Measurements from ENCODE around the gene GALT.

GALT gene

DNA sequence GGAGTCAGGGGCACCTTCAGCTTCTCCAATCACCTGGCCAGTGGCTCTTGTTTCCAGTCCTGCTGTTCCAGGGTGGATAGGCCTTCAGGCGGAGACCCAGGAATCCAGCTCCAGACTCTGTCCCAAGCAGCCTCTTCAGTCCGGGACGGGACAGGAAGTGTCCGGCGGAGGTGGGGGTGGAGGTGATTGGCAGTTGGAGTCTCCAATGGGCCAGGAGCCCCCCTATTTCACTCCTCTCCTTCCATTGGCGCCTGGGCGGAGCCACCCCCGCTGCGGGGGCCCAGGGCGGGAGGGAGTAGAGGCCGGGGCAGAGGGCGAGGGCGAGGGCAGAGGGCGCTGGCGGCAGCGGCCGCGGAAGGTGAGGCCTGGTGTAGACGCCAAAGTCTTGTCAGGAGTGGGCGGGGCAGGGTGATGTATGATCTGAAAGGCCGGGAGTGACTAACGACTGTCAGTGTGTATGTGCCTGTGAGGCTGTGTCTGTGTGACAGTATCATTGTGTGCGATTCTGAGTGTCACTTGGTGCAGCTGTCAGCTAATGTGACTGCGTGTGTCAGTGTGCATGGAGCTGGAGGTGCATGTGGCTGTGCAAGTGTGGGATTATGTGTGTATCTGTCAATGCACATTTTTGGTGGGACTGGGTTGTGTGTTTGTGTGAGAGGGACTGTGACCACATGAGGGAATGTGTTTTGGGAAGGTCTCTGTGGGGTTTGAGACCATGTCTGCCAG lies 5.6 kb downstream of the GALT start, which contains the start of gene IL11RA:
Gene IL11RA (plus strand): TSS at position 310 of the 726 bp plus-strand sequence. CDS start 3,033 bp downstream, outside the sequence.
- peak in 1 of 3 donors; percentile 29 for DNase-seq (ENCODE audit: low read depth in 3 of 3, low spot score in 1 of 3)

- DNase-seq (ENCODE audit: low read depth in 3 of 3, low spot score in 1 of 3): no peak
Measured at GRCh38 chr9:34652602-34653000, 6.1 kb downstream of the GALT start.

- no peak for DNase-seq (ENCODE audit: low read depth in 3 of 3, low spot score in 1 of 3)
Measured at GRCh38 chr9:34653151-34654072, 6.9 kb downstream of the GALT start.

- DNase-seq (ENCODE audit: low read depth in 3 of 3, low spot score in 1 of 3): no peak
Measured at GRCh38 chr9:34654323-34655051, 8.0 kb downstream of the GALT start.

GRCh38 chr9:34655394-34655793 lies 8.9 kb downstream of the GALT start:
- no peak for DNase-seq (ENCODE audit: low read depth in 3 of 3, low spot score in 1 of 3)

DNA sequence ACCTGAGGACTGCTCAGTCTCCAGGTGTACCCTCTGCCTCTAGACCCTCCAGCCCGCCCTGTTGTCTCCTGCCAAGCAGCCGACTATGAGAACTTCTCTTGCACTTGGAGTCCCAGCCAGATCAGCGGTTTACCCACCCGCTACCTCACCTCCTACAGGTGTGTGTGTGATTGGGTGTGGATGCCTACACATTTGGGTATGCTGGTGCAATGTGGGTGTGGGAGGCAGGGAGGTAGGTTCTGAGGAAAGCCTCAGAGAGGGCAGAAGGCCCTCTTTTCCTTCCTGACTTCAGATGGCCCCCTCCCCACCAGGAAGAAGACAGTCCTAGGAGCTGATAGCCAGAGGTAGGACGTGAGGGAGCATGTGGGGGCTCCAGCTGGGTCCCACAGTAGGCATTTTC lies 10.5 kb downstream of the GALT start:
- no peak for DNase-seq (ENCODE audit: low read depth in 3 of 3, low spot score in 1 of 3)

DNA sequence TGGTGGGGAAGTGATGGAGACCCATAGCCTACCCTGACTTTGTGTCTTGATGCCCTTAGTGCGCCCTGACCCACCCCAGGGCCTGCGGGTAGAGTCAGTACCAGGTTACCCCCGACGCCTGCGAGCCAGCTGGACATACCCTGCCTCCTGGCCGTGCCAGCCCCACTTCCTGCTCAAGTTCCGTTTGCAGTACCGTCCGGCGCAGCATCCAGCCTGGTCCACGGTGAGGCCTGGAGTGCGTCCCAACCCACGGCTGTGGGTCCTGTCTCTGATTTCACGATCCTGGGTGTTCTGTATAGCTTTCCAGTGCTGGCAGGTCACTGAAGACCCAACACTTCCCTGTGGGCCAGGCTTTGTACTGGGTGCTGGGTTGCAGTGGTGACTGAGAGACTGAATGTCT lies 12.0 kb downstream of the GALT start:
- DNase-seq (ENCODE audit: low read depth in 3 of 3, low spot score in 1 of 3): no peak

GRCh38 chr9:34659592-34660253 lies 13.2 kb downstream of the GALT start:
- DNase-seq (ENCODE audit: low read depth in 3 of 3, low spot score in 1 of 3): no peak

GRCh38 chr9:34662526-34663302 lies 16.2 kb downstream of the GALT start, which contains the start of gene CCL27:
Gene CCL27, minus strand, starts transcription at chr9:34662657. Its CDS starts 24 bp downstream, at chr9:34662633.
- no peak for DNase-seq (ENCODE audit: low read depth in 3 of 3, low spot score in 1 of 3)

GRCh38 chr9:34663303-34663605 lies 16.8 kb downstream of the GALT start:
- no peak for DNase-seq (ENCODE audit: low read depth in 3 of 3, low spot score in 1 of 3)

DNA sequence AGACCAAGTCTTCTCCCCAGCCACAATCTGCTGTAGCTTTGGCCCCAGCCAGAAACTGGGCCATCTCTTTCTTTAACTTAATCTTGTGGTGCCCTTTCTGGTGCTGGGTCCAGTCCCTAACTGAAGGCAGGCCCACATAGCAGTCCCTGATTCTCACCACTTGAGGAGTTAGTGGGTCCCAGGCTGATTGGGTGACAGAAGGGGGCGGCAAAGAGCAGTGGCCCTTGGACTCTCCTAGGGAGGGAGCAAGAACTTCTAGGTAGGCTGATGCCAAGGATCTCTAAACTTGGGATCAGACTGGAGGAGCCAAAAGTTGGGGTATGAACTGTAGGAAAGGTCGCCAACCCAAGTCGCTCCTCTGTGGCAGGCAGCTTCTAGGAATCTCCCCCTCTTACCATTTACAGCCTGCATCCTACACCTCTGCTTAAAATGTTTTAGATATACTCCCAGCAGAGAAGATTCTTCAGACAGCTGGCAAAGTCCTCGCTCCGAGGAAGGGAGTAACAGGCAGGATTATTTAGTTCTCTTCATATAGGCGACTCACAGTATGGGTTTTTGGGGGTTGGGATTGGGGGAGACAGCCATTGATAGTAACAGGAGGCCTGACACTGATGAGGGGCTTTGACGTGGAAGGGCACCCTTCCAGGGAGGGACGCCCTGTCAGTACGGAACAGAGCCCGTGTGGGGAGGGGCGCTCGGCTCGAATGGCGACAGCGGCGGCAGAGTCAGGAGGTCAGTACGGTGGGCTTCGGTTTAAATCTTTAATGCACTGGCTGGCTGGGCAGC lies 18.0 kb downstream of the GALT start:
- peak; percentile 10 to 70 (median 29) for DNase-seq (ENCODE audit: low read depth in 3 of 3, low spot score in 1 of 3)

GRCh38 chr9:34665067-34665380 lies 18.5 kb downstream of the GALT start:
- DNase-seq (ENCODE audit: low read depth in 3 of 3, low spot score in 1 of 3): no peak

GRCh38 chr9:34665381-34666250 lies 19.1 kb downstream of the GALT start:
- DNase-seq (ENCODE audit: low read depth in 3 of 3, low spot score in 1 of 3): peak; percentile 72 to 83 (median 77)

DNA sequence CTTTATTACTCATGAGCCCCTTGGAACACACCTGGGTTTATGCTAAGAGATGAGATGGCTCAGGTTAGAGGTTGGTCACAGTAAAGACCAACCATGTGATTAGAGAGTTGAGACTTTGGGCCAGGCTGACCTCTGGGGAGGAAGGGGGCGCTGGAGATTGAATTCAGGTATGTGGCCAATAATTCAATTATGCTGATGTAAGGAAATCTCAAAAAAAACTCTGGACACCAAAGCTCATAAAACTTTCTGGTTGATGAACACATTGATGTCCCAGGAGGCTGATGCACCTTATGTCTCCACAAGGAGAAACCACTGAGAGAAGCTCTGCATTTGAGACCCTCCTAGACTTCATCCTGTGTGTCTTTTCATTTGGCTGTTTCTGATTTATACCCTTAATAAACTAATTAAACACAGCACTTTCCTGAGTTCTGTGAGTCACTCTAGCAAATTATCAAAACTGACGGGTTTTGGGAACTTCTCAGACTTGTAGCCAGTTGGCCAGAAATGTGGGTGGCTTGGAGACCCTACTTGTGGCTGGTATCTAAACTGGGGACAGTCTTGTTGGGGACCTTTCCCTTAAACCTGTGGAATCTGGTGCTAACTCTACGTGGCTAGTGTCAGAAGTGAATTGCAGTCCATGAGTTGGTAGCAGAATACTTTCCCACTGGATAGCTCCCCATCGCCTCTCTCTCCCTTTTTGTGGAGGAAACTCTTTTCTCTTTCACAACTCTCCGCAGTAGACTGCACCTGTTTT lies 23.5 kb downstream of the GALT start:
- no peak for DNase-seq (ENCODE audit: low read depth in 3 of 3, low spot score in 1 of 3)

DNA sequence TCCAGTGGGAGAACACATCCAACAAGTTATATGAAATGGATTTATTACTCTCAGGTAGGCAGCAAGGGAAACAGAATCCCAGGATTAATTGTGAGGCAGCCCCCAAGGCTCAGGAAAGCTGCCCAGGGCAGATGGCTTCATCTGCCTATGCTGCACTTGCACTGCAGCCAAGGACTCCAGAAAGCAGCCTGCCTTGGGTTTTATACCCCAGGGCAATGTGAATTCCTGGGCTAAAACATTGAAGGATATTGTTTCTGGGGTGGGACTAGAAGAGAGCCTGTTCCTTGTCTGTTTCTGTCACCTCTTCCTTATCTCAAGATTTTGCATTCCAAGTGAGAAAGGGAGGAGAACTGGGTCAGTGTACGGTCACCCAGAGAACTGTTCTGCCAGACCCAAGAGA lies 24.8 kb downstream of the GALT start:
- no peak for DNase-seq (ENCODE audit: low read depth in 3 of 3, low spot score in 1 of 3)

GRCh38 chr9:34674440-34674839 lies 28.0 kb downstream of the GALT start:
- no peak for DNase-seq (ENCODE audit: low read depth in 3 of 3, low spot score in 1 of 3)

GRCh38 chr9:34675048-34675714 lies 28.7 kb downstream of the GALT start:
- DNase-seq (ENCODE audit: low read depth in 3 of 3, low spot score in 1 of 3): peak in 2 of 3 donors; percentile 10 to 35

Data from stimulated activated CD4-positive, alpha-beta T cell treated with anti-CD3 and anti-CD28 coated beads, TNF-alpha, amount 100 ng/mL, for 1 hour (primary cell).